Keratinocyte (primary cell): ENCODE measurements around the gene MRPL39.

Source experiments
- EZH2 ChIP-seq: IDR thresholded peaks from one replicate; pipeline ENCODE4 v1.6.1; 2012; ENCODE audit warnings: inconsistent platforms, mild to moderate bottlenecking, low read length, moderate library complexity
- TF ChIP-seq, protein P1 (sequence below), 3 experiments: IDR thresholded peaks in 1 of 3; conservative IDR thresholded peaks in 1 of 3; optimal IDR thresholded peaks in 1 of 3; 2 replicates in 2 of 3; 3 replicates in 1 of 3; pipeline versions ENCODE3 to v1.5.1; 2011; ENCODE audit warnings: low read length in 3 of 3, mild to moderate bottlenecking in 3 of 3, moderate library complexity in 2 of 3, control low read depth in 1 of 3, inconsistent platforms in 1 of 3; ENCODE audit not compliant: insufficient read depth in 2 of 3; ENCODE audit errors: extremely low read depth in 1 of 3

DNA sequence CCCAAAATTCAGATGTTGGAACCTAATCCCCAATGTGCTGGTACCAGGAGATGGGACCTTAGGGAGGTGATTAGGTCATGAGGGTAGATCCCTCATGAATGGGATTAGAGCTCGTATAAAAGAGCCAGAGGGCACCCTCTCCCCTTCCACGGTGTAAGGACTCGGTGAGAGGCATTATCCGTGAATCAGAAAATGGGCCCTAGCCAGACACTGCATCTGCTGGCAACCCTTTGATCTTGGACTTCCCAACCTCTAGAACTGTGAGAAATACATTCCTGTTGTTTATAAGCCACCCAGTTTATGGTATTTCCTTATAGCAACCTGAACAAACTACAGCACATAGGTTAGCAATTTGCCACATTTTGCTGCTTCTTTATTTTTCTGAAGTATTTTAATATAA lies 17.2 kb upstream of the MRPL39 start:
- TF ChIP-seq, protein P1, sequence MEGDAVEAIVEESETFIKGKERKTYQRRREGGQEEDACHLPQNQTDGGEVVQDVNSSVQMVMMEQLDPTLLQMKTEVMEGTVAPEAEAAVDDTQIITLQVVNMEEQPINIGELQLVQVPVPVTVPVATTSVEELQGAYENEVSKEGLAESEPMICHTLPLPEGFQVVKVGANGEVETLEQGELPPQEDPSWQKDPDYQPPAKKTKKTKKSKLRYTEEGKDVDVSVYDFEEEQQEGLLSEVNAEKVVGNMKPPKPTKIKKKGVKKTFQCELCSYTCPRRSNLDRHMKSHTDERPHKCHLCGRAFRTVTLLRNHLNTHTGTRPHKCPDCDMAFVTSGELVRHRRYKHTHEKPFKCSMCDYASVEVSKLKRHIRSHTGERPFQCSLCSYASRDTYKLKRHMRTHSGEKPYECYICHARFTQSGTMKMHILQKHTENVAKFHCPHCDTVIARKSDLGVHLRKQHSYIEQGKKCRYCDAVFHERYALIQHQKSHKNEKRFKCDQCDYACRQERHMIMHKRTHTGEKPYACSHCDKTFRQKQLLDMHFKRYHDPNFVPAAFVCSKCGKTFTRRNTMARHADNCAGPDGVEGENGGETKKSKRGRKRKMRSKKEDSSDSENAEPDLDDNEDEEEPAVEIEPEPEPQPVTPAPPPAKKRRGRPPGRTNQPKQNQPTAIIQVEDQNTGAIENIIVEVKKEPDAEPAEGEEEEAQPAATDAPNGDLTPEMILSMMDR (optimal IDR thresholded peaks at IDR 0.05 in 1 of 3, IDR thresholded peaks at IDR 0.05 in 1 of 3, conservative IDR thresholded peaks at IDR 0.05 in 1 of 3; ENCODE audit: extremely low read depth in 1 of 3, insufficient read depth in 2 of 3, low read length in 3 of 3), result no peak
- TF ChIP-seq EZH2, result no peak
